Colon (tissue), 2 donors: ENCODE data around the gene KTI12.
"Not testable (repeated sequence)": the region's sequence is repeated elsewhere in the genome, so short reads cannot be mapped to it uniquely, and the experiment has no call there.

Experiments
- FAIRE-seq: peaks from 2 replicates; lab custom pipeline; 2012; peaks lifted over from hg19 to GRCh38; lab: Jason Lieb, UNC
- donor health status: control.
- donor health status: control.

KTI12 gene, protein sequence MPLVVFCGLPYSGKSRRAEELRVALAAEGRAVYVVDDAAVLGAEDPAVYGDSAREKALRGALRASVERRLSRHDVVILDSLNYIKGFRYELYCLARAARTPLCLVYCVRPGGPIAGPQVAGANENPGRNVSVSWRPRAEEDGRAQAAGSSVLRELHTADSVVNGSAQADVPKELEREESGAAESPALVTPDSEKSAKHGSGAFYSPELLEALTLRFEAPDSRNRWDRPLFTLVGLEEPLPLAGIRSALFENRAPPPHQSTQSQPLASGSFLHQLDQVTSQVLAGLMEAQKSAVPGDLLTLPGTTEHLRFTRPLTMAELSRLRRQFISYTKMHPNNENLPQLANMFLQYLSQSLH

DNA sequence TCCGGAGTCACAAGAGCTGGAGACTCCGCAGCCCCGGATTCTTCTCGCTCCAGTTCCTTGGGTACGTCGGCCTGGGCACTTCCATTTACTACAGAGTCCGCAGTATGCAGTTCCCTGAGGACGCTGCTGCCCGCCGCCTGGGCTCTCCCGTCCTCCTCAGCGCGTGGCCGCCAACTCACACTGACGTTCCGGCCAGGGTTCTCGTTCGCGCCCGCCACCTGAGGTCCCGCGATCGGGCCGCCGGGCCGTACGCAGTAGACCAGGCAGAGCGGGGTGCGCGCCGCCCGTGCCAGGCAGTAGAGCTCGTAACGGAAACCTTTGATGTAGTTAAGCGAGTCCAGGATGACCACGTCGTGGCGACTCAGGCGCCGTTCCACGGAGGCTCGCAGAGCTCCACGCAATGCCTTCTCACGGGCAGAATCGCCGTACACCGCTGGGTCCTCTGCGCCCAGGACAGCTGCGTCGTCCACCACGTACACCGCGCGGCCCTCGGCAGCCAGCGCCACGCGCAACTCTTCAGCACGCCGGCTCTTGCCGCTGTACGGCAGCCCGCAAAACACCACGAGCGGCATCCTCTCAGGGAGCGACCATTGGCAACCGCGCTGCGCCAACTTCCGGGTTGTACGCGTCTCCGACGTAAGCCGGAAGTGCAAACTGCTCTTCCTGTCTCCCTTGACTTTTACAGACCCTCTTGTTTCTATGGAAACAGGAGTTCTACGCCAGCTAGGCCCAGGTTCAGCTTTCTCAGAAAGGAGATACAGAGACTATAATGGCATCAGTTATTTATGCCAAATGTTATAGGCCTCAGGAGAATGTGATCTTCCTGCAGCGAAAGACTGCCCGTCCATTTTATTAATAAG is at the start of gene KTI12:
Gene KTI12, minus strand, starts transcription at position 621 of the 860 bp plus-strand sequence. Its CDS starts 49 bp downstream, at position 572.
- FAIRE-seq = no peak

DNA sequence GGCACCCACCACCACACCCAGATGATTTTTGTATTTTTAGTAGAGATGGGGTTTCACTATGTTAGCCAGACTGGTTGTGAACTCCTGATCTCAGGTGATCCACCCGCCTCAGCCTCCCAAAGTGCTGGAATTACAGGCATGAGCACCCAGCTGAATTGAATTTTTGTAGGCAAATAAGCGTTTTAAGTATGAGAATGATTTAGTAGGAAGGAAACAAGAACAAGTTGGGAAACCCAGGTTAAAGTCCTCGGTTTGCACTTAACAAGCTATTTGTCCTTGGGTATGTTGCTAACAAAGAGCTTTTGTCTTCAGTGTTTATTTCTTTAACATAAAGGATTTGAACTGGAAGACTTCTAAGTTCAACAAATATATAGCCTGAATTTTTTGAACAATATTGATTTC is 46.4 kb upstream of the KTI12 start:
- no peak for FAIRE-seq

DNA sequence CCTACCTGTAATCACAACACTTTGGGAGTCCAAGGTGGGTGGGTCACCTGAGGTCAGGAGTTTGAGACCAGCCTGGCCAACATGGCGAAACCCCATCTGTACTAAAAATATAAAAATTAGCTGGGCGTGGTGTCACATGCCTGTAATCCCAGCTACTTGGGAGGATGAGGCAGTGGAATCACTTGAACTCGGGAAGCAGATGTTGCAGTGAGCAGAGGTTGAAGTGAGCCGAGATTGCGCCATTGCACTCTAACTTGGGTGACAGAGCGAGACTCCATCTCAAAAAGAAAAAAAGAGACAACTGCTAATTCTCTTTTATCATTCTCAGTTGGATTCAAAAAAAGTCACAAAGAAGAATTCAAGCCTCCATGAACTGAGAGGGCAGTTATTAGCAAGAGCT is 43.7 kb upstream of the KTI12 start:
- FAIRE-seq = not testable (repeated sequence)

DNA sequence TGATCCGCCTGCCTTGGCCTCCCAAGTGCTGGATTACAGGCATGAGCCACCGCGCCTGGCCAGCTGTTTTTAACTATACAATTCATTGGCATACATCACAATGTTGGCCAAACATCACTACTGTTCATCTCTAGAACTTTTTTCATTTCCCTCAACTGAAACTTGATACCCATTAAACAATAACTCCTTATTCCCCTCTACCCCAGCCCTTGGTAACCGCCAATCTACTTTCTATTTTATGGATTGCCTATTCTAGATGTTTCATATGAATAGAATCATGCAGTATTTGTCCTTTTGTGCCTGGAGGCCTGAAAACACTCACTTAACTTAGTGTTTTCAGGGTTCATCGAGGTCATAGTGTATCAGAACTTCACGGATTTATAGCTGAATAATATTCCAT is 38.7 kb upstream of the KTI12 start:
- FAIRE-seq = no peak

DNA sequence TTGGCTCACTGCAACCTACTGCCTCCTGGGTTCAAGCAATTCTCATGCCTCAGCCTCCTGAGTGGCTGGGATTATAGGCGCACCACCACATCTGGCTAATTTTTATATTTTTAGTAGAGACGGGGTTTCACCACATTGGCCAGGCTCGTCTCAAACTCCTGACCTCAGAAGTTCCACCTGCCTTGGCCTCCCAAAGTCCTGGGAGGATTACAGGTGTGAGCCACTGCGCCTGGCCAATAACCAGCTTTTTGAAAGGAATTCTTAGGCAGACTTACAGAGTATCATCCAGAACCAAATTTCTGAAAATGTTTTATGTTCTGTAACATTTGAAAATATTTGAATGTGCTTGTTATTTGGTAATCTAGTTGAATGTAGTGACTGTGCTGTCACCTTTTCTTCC is 37.1 kb upstream of the KTI12 start:
- no peak for FAIRE-seq

DNA sequence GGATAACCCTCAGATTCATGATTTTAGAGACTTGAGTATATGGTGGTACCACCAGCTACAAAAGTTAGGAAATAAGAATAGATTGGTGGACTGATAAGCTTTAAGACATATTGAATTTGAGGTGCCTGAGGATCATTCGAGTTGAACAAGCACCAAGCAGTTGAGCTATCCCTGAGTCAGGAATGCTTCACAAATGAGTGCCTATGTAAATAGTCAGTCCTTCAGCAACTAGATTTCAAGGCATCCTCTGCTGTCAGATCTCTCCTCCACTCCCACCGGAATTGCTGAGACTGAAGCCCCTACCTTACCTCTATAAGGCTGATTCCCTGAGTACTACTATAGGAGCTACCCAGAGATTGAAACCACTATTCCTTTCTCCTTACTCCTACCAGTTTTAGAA is 29.6 kb upstream of the KTI12 start:
- no peak for FAIRE-seq

DNA sequence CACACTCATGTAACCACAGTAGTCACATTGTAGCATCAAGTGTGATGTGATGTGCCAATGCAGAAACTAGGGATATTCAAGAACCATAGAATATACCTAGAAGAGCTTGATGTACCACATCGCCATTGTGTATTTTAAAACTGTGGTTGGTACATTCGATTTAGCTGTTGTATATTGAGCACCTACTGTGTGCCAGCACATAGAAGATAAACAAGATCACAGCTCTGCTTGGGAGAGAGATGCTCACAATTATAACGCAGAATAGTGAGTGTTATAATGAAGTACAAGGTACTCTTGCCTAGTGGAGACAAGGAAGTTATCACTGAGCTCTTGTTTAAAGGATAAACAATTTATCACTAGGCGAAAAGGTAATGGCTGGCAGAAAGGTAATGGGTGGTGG is 27.2 kb upstream of the KTI12 start:
- no peak for FAIRE-seq

DNA sequence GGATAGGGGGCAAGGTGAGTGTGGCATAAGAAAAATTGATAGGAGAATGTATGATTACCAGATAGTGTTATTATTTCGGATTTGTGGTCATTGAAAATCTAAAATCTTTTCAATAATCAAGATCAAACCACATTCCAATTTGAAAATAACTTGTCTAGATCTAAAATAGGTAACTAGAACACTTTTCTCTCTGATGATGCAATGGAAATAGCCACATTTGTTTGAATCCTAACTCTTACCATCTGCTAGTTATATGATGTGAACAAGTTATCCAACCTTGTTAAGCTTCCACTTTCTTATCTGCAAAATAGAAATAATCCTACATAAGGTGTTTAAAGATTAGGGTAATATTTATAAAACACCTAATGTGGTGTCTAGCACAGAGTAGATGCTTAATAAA is 26.3 kb upstream of the KTI12 start:
- no peak for FAIRE-seq

DNA sequence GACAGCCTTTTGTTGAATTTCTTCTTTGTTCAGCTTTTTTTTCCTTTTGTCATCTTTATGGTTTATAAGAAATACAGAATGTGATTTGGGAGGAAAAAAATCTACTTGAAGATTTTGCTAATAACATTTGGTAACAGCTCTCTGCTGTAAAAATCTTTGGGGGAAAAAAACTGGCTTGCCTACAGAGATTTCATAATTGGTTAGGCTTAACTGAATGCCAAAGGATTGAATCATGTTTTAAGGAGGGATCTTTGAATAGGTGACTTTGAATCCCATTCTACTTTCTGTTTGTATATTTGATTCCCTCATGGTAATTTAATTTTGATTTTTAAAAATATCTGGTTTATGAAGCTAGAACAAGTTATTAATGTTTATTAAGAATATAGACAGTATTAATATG is 25.7 kb upstream of the KTI12 start:
- no peak for FAIRE-seq

DNA sequence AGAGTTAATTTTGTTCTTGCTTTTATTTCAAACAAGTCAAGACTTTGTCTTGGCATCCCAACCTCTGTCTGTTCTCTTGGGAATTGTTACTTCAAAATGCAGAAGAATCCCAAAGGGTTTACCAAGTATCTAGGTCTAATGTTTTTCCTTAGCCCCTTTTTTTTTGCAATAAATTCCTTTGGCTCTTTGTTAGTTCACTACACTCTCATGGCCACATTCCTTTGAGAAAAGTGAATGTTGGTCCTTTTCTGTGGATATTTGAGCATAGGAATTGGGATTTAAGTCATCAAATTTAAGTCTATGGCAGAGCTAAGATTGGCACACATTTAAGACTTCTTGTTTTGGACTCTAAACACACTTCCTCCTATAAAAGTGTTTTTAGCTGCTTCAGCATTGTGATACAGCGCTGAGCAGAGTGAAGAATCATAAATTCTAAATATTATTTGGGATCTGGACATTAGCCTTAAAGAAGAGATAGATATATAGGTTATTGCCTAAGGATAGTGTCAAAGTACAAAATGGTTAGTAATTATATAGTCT is 24.3 kb upstream of the KTI12 start:
- FAIRE-seq = no peak

DNA sequence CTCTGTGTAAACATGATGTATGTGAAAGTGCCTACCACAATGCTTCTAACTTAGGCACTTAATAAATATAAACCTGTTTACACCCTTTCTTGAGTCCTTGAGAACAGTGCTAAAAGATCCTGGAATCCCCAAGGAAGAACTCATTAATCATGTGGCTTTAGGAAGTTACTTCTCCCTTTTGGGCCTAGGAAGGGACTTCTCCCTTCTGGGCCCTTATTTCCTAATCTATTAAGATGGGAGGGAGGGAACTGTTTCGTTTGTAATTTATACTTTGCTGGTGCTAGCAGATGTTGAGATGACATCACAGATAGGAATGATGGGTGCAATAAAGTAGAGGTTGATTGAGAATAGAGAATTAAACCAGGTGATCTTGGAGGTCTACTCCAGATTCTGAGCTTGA is 23.6 kb upstream of the KTI12 start:
- FAIRE-seq = no peak

DNA sequence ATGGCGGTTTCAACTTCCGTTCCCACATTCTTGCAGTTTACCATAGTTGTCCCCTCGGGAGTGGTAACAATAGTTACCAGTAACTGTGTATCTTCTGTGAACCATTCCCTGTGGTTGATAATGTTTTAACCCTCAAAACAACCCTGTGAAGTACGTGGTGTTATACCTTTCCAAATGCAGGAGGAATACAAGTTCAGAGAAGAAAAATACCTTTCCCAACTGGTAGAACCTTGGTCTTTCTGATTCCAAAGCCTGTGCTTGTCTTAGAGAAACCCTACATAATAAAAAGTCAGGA is 23.3 kb upstream of the KTI12 start:
- no peak for FAIRE-seq

DNA sequence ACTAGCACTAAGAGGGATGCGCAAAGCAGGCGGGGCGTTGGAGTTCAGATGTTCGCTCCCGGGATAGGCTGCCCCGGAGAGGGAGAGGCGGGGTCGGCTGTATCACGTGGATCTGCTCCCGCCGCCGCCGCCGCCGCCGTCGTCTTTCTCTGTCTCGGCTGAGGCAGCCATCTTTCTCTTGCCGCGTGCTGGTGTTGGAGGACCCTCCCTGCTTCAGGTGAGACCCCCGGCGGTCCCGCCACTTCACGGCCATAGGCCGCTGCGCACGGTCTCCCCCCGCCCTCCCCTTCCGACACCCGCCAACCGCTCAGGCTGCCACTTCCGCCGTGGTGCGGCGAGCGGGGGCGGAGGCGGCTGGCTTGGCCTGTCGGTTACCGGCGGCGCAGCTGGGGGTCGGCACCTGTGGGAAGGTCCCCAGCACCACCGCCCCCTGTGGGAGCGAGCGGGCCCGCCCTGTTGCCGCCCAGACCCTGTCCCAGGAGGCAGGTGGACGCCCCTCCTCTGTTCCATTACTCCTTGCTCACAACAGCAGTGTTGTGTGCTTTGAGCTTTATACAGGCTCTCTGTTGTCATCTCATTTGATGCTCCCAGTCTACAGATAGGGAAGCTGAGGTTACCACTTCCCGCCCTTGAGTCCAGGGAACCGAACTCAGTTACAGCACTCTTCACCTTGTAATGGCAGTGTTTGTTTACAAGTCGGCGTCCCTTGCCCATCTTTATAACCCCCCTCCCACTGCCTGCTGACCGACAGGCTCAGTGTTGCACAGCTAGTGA is 22.7 kb upstream of the KTI12 start, which contains the start of gene BTF3L4:
Gene BTF3L4, plus strand, starts transcription at position 133 of the 774 bp plus-strand sequence. CDS start 3,553 bp downstream, outside the sequence.
- no peak for FAIRE-seq

DNA sequence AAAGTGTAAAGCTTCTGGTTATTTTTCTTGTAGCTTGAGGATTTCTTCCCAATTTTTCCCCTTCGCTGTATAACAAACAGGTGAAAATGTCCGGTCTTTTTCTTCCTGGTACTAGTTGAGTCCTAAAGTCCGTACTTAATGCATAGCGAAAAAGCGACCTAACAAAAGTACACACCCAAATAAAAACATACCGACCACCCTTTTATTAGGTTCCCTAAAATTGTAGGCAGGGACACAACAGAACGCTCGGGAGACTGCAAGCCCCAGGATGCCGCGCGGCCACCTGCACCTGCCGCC is 22.2 kb upstream of the KTI12 start:
- no peak for FAIRE-seq

DNA sequence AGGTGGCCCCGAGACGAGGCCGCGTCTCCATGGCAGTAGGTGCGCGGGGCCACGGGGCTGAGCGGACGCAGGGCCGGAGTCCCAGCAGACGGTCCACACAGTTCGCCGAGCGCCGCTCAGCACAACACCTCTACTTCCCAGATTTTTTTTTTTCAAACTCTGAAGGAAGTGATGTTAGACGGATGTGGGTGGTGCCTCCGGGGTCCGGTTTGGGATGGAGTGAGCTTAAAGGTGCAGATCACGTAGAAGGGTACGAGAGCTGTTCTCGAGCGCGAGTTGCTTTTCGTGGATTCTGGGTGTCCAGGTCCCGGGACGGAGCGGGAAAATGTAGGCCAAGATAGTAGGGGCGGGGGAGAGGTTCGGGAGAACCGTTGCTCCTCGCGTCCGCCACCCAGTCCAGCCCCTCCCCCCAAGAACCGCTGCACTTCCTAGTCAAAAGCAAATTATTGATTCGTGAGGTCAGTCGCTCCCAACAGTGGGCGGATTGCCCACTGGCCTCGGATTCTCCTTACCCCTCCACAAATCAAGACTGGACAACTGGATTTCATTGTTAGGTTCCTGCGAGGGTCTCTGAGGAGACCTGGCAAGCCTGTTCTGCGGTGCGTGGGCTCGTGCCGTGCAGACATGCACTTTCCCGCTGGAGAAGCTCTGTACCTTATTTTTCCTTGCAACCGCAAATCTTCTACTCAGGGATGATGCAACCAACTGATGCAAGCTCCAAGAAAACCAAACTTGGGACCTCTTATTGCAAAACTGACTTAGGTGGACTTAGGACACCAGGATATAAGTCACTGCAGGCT is 21.7 kb upstream of the KTI12 start, which contains the start of gene TXNDC12:
Gene TXNDC12, minus strand, starts transcription at position 126 of the 800 bp plus-strand sequence. Its CDS starts 95 bp downstream, at position 31.
- FAIRE-seq = no peak

DNA sequence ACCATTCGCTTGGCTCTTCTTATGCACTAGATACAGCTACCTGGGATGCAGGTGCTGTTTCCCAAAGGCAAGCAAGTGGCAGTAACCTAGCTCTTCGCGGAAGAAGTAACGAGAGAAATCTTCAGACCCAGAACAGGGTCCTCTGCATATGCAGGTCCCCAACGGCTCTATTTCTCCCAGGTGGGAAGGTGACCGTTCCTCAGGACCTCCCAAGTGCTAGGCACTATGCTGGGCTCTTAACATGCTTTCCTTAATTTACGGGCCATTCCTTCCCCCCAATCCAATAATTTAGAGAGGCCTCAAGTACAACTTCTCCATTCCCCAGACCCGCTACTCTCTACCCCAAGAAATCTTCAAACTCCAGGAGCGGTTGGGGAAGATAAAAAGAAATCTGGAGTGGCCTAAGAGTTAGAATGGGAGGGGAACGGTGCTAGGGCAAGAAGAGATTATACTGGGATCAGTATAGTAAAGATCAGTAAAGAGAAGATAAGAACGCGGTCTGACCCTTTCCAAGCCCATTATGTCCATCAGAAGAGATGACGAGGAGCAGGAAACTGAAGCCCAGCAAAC is 21.0 kb upstream of the KTI12 start:
- no peak for FAIRE-seq

DNA sequence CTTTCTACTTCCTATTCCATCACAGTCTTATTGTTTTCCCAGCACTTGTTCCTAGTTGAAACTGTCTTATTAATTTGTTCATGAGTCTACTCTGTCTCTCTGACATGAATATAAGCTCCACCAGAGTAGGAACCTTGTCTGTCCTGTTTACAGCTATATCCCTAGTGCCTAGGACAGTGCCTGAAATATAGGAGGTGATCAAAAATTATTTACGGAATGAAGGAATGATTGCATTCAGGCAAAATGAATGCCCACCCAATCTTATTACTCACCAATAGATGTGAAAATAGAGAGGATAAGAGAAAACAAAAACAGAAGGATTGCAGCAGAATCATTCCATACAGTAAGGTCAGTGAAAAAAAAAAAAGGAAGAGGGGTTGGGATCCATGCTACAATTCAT is 20.3 kb upstream of the KTI12 start:
- no peak for FAIRE-seq

DNA sequence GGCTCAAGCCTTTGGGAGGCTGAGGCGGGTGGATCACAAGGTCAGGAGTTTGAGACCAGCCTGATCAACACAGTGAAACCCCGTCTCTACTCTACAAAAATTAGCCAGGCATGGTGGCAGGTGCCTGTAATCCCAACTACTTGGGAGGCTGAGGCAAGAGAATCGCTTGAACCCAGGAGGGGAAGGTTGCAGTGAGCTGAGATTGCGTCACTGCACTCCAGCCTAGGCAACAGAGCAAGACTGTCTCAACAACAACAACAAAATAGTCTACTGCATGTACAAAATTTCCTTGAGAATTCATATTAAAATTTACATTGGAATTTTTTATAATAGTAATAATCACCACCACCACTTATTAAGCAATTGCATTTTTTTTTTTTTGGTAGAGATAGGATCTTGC is 15.7 kb upstream of the KTI12 start:
- not testable (repeated sequence) for FAIRE-seq

DNA sequence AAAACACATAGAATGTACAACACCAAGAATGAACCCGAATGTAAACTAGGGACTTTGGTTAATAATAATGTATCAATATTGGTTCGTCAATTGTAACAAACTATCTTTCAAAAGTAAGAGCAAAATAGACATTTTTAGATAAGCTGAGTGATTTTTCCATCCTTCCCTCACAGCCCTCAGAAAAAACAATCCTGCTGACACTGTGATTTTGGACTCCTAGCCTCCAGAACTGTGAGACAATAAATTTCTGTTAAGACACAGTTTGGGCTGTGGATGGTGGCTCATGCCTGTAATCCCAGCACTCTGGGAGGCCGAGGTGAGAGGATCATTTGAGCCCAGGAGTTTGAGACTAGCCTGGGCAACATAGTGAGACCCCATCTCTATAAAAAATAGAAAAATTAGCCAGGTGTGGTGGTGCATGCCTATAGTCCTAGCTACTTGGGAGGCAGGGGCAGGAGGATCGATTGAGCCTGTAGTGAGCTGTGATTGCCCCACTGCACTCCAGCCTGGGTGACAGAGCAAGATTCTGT is 12.1 kb upstream of the KTI12 start:
- FAIRE-seq = not testable (repeated sequence)

DNA sequence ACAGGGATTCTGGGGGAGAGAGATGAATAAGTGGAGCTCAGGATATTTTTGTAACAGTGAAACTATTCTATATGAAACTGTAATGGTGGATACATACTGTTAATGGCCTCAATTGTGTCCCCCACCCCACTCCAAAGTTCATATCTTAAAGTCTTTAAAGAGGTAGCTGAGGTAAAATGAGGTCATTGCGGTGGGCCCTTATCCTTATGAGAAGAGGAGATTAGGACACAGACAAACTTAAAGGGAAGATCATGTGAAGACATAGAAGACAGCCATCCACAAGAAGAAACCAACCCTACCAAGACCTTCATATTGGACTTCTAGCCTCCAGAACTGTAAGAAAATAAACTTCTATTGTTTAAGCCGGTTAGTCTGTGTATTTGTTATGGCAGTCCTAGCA is 11.6 kb upstream of the KTI12 start:
- FAIRE-seq = no peak

DNA sequence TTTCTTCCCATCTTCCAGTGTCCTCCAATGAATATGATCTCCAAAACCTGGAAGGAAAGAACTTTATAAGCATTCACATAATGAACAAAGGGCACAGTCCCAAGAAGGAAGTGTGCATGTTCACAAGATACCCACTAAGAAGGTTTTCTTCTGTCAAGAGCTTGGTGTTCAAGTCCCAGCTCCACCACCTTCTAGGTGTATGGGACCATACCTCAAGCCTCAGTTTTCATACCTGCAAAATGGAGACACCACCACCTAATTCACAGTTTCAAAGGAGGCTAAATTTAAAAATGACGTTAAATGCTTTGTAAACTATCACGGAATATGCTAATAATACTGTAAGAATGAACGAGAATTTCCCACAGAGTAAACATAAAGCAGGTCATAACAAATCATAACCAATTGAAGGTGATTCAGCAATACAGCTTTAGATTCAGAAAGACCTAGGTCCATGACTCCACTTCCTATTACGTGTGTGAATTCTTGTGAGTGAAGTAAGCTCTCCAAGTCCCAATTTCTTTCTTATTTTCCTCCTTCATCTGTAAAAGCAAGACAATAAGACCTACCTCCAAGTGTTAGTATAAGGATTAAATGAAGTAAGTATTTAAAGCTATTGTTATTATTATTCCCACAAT is 8.1 kb upstream of the KTI12 start:
- FAIRE-seq = no peak
